Adrenal gland (tissue), 5 donors: ENCODE results near the gene LDLRAP1.

ENCODE experiments used
- CTCF ChIP-seq, 6 experiments: fragments of 450-650 bp in 4 of 6; fragments of 200-600 bp in 2 of 6; sonication (generic) in 1 of 6; IDR thresholded peaks; 1 replicate in 5 of 6; 2 replicates in 1 of 6; pipeline versions ENCODE4 v1.5.1 to v1.8.0; 2016 to 2021; ENCODE audit warnings: antibody characterized with exemption in 6 of 6, mild to moderate bottlenecking in 2 of 6, moderate library complexity in 1 of 6
- POLR2A ChIP-seq, 2 donors: fragments of 450-650 bp; IDR thresholded peaks; one replicate each; pipeline ENCODE4 v1.6.1; 2017; ENCODE audit warnings: antibody characterized with exemption in 2 of 2, mild to moderate bottlenecking in 2 of 2, moderate library complexity in 1 of 2
- donor health status: DM: no; HTN: no; CAD: no.

- no peak for TF ChIP-seq CTCF (IDR thresholded peaks at IDR 0.05)
- TF ChIP-seq POLR2A (IDR thresholded peaks at IDR 0.05), result no peak
Observed at GRCh38 chr1:25598879-25599278, 55.5 kb downstream of the LDLRAP1 start.
